Measurements from ENCODE around the gene NCAPG2.

GRCh38 chr7:158687406-158687805 is 17.2 kb downstream of the NCAPG2 start:
- TF ChIP-seq CTCF (IDR thresholded peaks at IDR 0.05; ENCODE audit: borderline replicate concordance, extremely low read depth, low read length, poor library complexity, severe bottlenecking) (no peak), EZH2 (IDR thresholded peaks at IDR 0.05; ENCODE audit: borderline replicate concordance, low read depth, low read length, severe bottlenecking) (no peak)
